HepG2 (cell line): Measurements from ENCODE around the gene HADHA.

ENCODE experiments used
- DMTF1 ChIP-seq: sonication (generic); formaldehyde crosslinking; IDR thresholded peaks from 2 replicates; pipeline ENCODE4 v1.4.0; 2020; ENCODE audit warnings: mild to moderate bottlenecking, missing genetic modification reagents
- ETS1 ChIP-seq: sonication (generic); formaldehyde crosslinking; IDR thresholded peaks from 2 replicates; pipeline ENCODE4 v1.4.0; 2020; ENCODE audit warnings: missing genetic modification reagents
- FOXP4 ChIP-seq: sonication (generic); formaldehyde crosslinking; IDR thresholded peaks from 2 replicates; pipeline ENCODE4 v1.4.0; 2020; ENCODE audit warnings: missing genetic modification reagents
- TAF1 ChIP-seq: sonication (generic); formaldehyde crosslinking; IDR thresholded peaks from 2 replicates; pipeline ENCODE4 v1.4.0; 2020; ENCODE audit warnings: missing genetic modification reagents
- ZBTB49 ChIP-seq: sonication (generic); formaldehyde crosslinking; IDR thresholded peaks from 2 replicates; pipeline ENCODE4 v1.4.0; 2020; ENCODE audit warnings: missing genetic modification reagents, borderline replicate concordance
- ZNF121 ChIP-seq: sonication (generic); formaldehyde crosslinking; IDR thresholded peaks from 2 replicates; pipeline ENCODE4 v1.5.0; 2020; ENCODE audit warnings: mild to moderate bottlenecking, missing genetic modification reagents
- ZNF446 ChIP-seq: sonication (generic); formaldehyde crosslinking; IDR thresholded peaks from 2 replicates; pipeline ENCODE4 v1.5.0; 2020; ENCODE audit warnings: mild to moderate bottlenecking, missing genetic modification reagents

GRCh38 chr2:26241928-26242436 is 2.5 kb downstream of the HADHA start:
- TF ChIP-seq ZNF121 (CRISPR knock-in tag) (no peak), FOXP4 (CRISPR knock-in tag) (no peak), TAF1 (CRISPR knock-in tag) (no peak), ETS1 (CRISPR knock-in tag) (no peak), DMTF1 (CRISPR knock-in tag) (no peak), ZNF446 (CRISPR knock-in tag) (no peak), ZBTB49 (no peak)
